ENCODE measurements around the gene JUN. TPM values are rescaled to one million over a fixed set of nuclear protein-coding genes. Genes with fewer than 3 reads are reported as not detected.

The JUN gene
- total and polyA plus RNA-seq, 2 of the 13 experiments (the other 11 are each of a cell fraction or from before 2014, with no cell fraction given), result 18.2 to 22.3 TPM

DNA sequence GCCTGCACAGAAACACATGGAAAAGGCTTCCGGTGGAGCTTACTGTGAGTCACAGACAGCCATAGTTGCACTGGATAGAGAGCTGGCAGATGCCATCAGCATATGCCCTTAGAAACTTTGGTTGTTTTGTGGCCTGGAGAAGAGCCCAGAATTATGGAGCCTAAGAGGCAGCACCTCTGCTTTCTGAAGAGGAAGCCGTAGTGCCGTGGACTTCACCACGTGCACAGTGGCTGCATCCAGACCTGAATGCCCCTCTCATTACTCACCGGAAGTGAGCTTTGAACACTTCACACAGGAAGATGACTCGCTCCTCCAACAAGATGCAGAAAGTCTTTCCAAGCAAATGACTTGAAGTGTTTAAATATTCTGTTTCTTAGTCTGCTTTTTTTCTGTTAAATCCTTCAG lies 28.4 kb downstream of the JUN start (continued):
- TF ChIP-seq ZBTB7A (CRISPR knock-in tag; IDR thresholded peaks at IDR 0.05), result no peak
- TF ChIP-seq ZBTB1 (CRISPR knock-in tag; IDR thresholded peaks at IDR 0.05; ENCODE audit: borderline replicate concordance), result no peak
- TF ChIP-seq, protein P1, sequence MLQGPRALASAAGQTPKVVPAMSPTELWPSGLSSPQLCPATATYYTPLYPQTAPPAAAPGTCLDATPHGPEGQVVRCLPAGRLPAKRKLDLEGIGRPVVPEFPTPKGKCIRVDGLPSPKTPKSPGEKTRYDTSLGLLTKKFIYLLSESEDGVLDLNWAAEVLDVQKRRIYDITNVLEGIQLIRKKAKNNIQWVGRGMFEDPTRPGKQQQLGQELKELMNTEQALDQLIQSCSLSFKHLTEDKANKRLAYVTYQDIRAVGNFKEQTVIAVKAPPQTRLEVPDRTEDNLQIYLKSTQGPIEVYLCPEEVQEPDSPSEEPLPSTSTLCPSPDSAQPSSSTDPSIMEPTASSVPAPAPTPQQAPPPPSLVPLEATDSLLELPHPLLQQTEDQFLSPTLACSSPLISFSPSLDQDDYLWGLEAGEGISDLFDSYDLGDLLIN (CRISPR knock-in tag; IDR thresholded peaks at IDR 0.05; ENCODE audit: borderline replicate concordance), result no peak
- TF ChIP-seq, protein P2, sequence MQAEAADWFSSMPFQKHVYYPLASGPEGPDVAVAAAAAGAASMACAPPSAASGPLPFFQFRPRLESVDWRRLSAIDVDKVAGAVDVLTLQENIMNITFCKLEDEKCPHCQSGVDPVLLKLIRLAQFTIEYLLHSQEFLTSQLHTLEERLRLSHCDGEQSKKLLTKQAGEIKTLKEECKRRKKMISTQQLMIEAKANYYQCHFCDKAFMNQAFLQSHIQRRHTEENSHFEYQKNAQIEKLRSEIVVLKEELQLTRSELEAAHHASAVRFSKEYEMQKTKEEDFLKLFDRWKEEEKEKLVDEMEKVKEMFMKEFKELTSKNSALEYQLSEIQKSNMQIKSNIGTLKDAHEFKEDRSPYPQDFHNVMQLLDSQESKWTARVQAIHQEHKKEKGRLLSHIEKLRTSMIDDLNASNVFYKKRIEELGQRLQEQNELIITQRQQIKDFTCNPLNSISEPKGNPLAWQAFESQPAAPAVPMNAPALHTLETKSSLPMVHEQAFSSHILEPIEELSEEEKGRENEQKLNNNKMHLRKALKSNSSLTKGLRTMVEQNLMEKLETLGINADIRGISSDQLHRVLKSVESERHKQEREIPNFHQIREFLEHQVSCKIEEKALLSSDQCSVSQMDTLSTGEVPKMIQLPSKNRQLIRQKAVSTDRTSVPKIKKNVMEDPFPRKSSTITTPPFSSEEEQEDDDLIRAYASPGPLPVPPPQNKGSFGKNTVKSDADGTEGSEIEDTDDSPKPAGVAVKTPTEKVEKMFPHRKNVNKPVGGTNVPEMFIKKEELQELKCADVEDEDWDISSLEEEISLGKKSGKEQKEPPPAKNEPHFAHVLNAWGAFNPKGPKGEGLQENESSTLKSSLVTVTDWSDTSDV (CRISPR knock-in tag; IDR thresholded peaks at IDR 0.05), result no peak
- TF ChIP-seq PLRG1 (conservative IDR thresholded peaks at IDR 0.05), result no peak
- TF ChIP-seq TCF12 (IDR thresholded peaks at IDR 0.05), result no peak
- TF ChIP-seq TCF12 (CRISPR knock-in tag; IDR thresholded peaks at IDR 0.05), result 0 out of 2 replicates have a peak, but pooled peaks have one; percentile 62
- TF ChIP-seq ZNF644 (CRISPR knock-in tag; IDR thresholded peaks at IDR 0.05; ENCODE audit: low read depth), result peak; percentile 83
- TF ChIP-seq ZIK1 (CRISPR knock-in tag; IDR thresholded peaks at IDR 0.05; ENCODE audit: borderline replicate concordance, low read depth), result no peak
- TF ChIP-seq, protein P3, sequence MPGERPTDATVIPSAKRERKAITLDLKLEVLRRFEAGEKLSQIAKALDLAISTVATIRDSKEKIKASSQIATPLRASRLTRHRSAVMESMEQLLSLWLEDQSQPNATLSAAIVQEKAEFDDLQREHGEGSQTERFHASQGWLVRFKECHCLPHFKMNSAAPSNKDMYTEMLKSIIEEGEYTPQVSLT (CRISPR knock-in tag; IDR thresholded peaks at IDR 0.05; ENCODE audit: borderline replicate concordance, low read depth), result no peak
- no peak for TF ChIP-seq NKX3-1 (CRISPR knock-in tag; IDR thresholded peaks at IDR 0.05)
- TF ChIP-seq TCF7L2 (IDR thresholded peaks at IDR 0.05; ENCODE audit: low read depth, low read length), result no peak
- no peak for TF ChIP-seq FOXJ3 (CRISPR knock-in tag; IDR thresholded peaks at IDR 0.05; ENCODE audit: borderline replicate concordance)
- no peak for TF ChIP-seq YEATS4 (CRISPR knock-in tag; IDR thresholded peaks at IDR 0.05; ENCODE audit: borderline replicate concordance)
- no peak for TF ChIP-seq U2AF1 (optimal IDR thresholded peaks at IDR 0.05; ENCODE audit: low read depth, low read length)
- no peak for TF ChIP-seq ARID2 (CRISPR knock-in tag; IDR thresholded peaks at IDR 0.05; ENCODE audit: borderline replicate concordance)
- TF ChIP-seq, protein P4, sequence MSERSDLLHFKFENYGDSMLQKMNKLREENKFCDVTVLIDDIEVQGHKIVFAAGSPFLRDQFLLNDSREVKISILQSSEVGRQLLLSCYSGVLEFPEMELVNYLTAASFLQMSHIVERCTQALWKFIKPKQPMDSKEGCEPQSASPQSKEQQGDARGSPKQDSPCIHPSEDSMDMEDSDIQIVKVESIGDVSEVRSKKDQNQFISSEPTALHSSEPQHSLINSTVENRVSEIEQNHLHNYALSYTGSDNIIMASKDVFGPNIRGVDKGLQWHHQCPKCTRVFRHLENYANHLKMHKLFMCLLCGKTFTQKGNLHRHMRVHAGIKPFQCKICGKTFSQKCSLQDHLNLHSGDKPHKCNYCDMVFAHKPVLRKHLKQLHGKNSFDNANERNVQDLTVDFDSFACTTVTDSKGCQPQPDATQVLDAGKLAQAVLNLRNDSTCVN (CRISPR knock-in tag; IDR thresholded peaks at IDR 0.05; ENCODE audit: borderline replicate concordance), result peak; percentile 75
- TF ChIP-seq RORA (CRISPR knock-in tag; IDR thresholded peaks at IDR 0.05), result no peak
- TF ChIP-seq BRCA1 (CRISPR knock-in tag; IDR thresholded peaks at IDR 0.05), result no peak
- peak; percentile 78; the same call in 1 of the 2 replicates for TF ChIP-seq SOX5 (CRISPR knock-in tag; IDR thresholded peaks at IDR 0.05; ENCODE audit: borderline replicate concordance)
- TF ChIP-seq NR2F2 (IDR thresholded peaks at IDR 0.05; ENCODE audit: borderline replicate concordance, low read depth), result no peak
- no peak for TF ChIP-seq ZNF180 (CRISPR knock-in tag; IDR thresholded peaks at IDR 0.05; ENCODE audit: borderline replicate concordance, low read depth)
- no peak for TF ChIP-seq CENPT (CRISPR knock-in tag; IDR thresholded peaks at IDR 0.05; ENCODE audit: low read depth)
- TF ChIP-seq, protein P5, sequence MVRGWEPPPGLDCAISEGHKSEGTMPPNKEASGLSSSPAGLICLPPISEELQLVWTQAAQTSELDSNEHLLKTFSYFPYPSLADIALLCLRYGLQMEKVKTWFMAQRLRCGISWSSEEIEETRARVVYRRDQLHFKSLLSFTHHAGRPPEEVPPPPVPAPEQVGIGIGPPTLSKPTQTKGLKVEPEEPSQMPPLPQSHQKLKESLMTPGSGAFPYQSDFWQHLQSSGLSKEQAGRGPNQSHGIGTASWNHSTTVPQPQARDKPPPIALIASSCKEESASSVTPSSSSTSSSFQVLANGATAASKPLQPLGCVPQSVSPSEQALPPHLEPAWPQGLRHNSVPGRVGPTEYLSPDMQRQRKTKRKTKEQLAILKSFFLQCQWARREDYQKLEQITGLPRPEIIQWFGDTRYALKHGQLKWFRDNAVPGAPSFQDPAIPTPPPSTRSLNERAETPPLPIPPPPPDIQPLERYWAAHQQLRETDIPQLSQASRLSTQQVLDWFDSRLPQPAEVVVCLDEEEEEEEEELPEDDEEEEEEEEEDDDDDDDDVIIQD (CRISPR knock-in tag; IDR thresholded peaks at IDR 0.05; ENCODE audit: low read depth), result peak; percentile 90; the same call in 1 of the 2 replicates
- no peak for TF ChIP-seq HNF4G (IDR thresholded peaks at IDR 0.05; ENCODE audit: borderline replicate concordance, low read depth, low read length)
- no peak; the same call in 1 of the 2 replicates for TF ChIP-seq HNF4G (CRISPR knock-in tag; IDR thresholded peaks at IDR 0.05; ENCODE audit: borderline replicate concordance, low read depth)

Measured in HepG2 (cell line).